ENCODE measurements around the gene SULT2B1. TPM values are rescaled to one million over a fixed set of nuclear protein-coding genes. Genes with fewer than 3 reads are reported as not detected.

Gene SULT2B1
- total and polyA plus RNA-seq, 2 donors (not counting 1 experiment from before 2014, with no cell fraction given): 0.10 to 0.33 TPM

DNA sequence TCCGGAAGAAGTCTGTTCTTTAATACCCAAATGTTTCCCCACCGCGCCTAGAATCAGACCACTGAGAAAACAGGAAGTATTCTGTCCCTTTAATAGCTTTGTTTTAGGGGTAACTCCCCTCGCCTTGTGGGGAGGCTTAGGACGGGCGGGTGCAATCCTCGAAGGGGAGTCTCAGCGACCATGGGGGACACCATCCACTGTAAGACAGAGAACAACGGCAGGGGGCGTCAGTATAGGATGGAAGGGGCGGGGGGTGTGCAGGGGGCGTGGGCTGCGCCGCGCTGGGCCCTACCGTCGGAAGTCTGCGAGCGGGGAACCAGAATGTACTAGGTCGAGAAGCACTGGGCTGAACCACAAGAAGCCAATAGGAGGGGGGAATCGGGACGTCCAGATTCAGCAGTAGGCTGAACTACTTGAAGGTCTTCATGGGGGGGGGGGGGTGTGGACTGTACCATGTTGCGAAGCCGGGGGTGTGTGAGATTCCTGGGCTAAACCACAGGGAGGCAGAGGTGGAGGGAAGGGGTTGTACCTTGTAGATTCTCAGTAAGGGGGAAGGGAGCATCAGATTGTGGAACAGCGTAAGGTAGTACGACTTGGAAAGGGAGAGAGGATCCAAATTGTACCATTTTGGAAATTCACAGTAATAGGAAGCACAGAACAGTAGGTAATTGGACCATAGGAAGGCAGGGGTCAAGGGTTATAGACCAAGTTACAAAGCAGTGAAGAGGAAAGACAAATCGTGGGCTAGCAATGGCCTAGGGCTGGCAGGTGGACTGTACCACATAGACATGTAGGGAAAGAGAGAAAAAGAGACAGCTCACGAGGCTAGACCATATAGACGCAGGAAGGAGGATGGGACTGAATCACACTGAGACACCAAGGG is 86.2 kb downstream of the SULT2B1 start:
- peak overlapping the region; percentile 72 for H3K9ac ChIP-seq (ENCODE audit: insufficient read depth, low read length)
- peak overlapping the region; percentile 53 for H2AFZ ChIP-seq (ENCODE audit: low read length)
- H3K79me2 ChIP-seq (ENCODE audit: control insufficient read depth, insufficient read depth, low read length): no peaks in the 10 kb centered on the region
- DNase-seq (ENCODE audit: low read depth in 2 of 2): peak; percentile 96 to 97
- no peak for TF ChIP-seq EZH2 (IDR thresholded peaks at IDR 0.05; ENCODE audit: low read length, missing control alignments)
- TF ChIP-seq, protein P1, sequence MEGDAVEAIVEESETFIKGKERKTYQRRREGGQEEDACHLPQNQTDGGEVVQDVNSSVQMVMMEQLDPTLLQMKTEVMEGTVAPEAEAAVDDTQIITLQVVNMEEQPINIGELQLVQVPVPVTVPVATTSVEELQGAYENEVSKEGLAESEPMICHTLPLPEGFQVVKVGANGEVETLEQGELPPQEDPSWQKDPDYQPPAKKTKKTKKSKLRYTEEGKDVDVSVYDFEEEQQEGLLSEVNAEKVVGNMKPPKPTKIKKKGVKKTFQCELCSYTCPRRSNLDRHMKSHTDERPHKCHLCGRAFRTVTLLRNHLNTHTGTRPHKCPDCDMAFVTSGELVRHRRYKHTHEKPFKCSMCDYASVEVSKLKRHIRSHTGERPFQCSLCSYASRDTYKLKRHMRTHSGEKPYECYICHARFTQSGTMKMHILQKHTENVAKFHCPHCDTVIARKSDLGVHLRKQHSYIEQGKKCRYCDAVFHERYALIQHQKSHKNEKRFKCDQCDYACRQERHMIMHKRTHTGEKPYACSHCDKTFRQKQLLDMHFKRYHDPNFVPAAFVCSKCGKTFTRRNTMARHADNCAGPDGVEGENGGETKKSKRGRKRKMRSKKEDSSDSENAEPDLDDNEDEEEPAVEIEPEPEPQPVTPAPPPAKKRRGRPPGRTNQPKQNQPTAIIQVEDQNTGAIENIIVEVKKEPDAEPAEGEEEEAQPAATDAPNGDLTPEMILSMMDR (conservative IDR thresholded peaks at IDR 0.05 in 1 of 2, IDR thresholded peaks at IDR 0.05 in 1 of 2; ENCODE audit: low read depth in 1 of 2, low read length in 2 of 2): peak in 1 of 2 donors; percentile 20
- no peaks in the 10 kb centered on the region for H4K20me1 ChIP-seq (ENCODE audit: control insufficient read depth, extremely low read depth, insufficient read depth, low read length)
- H3K36me3 ChIP-seq (ENCODE audit: control insufficient read depth, insufficient read depth, low read length): no peaks in the 10 kb centered on the region
- H3K4me1 ChIP-seq (ENCODE audit: control insufficient read depth, extremely low read depth, insufficient read depth, low read length): peaks cover 30% of the 10 kb centered on the region
- H3K27me3 ChIP-seq (ENCODE audit: control insufficient read depth, insufficient read depth, low read length): no peaks in the 10 kb centered on the region
- peak overlapping the region; percentile 69 for H3K4me2 ChIP-seq (ENCODE audit: extremely low read depth, insufficient read depth, low read length)
- H3K9me3 ChIP-seq (ENCODE audit: control insufficient read depth, insufficient read depth, low read depth, low read length): no peaks in the 10 kb centered on the region
- peak overlapping the region; percentile 50 to 81 (median 64) for H3K4me3 ChIP-seq (replicated peaks in 1 of 4; ENCODE audit: control extremely low read depth in 1 of 4, insufficient read depth in 1 of 4, low read depth in 3 of 4, low read length in 4 of 4)
- peak overlapping the region; percentile 90 for H3K27ac ChIP-seq (ENCODE audit: insufficient read depth, low read length)

DNA sequence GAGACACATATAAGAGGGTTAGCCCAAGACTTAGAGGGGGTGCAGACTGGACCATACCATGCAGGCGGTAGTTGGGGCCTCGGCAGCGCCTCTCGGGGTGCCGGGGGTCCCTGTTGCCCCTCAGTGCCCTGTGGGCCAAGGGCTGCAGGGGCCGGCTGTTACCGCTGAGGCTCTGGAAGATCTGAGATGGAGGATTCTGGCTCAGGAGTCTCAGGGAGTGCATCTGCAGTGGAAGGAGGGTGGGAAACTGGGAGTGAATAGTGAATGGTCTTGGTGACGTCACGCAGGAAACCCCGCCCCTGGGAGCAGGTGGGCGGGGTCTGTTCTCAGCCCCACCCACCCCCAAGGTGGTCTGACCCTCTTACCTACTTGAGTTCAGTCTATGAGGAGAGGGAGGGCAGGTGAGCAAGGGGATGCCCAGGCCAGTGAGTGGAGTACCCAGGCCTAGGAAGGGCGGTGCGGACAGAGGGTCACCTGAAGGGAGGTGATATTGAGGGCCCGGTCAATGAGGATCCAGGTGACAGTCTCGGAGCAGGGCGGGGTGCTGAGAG is 86.9 kb downstream of the SULT2B1 start:
- no peak for DNase-seq (ENCODE audit: low read depth in 2 of 2)
- no peaks in the 10 kb centered on the region for H3K36me3 ChIP-seq (ENCODE audit: control insufficient read depth, insufficient read depth, low read length)
- H3K4me2 ChIP-seq (ENCODE audit: extremely low read depth, insufficient read depth, low read length): no peak overlapping the region
- peaks cover 24% of the 10 kb centered on the region for H3K4me1 ChIP-seq (ENCODE audit: control insufficient read depth, extremely low read depth, insufficient read depth, low read length)
- no peak overlapping the region for H3K9ac ChIP-seq (ENCODE audit: insufficient read depth, low read length)
- no peak overlapping the region for H2AFZ ChIP-seq (ENCODE audit: low read length)
- no peak overlapping the region for H3K27ac ChIP-seq (ENCODE audit: insufficient read depth, low read length)
- no peaks in the 10 kb centered on the region for H3K79me2 ChIP-seq (ENCODE audit: control insufficient read depth, insufficient read depth, low read length)
- TF ChIP-seq, protein P1 (conservative IDR thresholded peaks at IDR 0.05 in 1 of 2, IDR thresholded peaks at IDR 0.05 in 1 of 2; ENCODE audit: low read depth in 1 of 2, low read length in 2 of 2): no peak
- TF ChIP-seq EZH2 (IDR thresholded peaks at IDR 0.05; ENCODE audit: low read length, missing control alignments): no peak
- H3K27me3 ChIP-seq (ENCODE audit: control insufficient read depth, insufficient read depth, low read length): no peaks in the 10 kb centered on the region
- peak overlapping the region in 1 of 4 experiments; percentile 81 for H3K4me3 ChIP-seq (replicated peaks in 1 of 4; ENCODE audit: control extremely low read depth in 1 of 4, insufficient read depth in 1 of 4, low read depth in 3 of 4, low read length in 4 of 4)
- H3K9me3 ChIP-seq (ENCODE audit: control insufficient read depth, insufficient read depth, low read depth, low read length): no peaks in the 10 kb centered on the region
- H4K20me1 ChIP-seq (ENCODE audit: control insufficient read depth, extremely low read depth, insufficient read depth, low read length): no peaks in the 10 kb centered on the region

Measured in fibroblast of lung (primary cell).